GM12878 (cell line): Measurements from ENCODE around the gene OPRD1. TPM values are rescaled to one million over a fixed set of nuclear protein-coding genes. Genes with fewer than 3 reads are reported as not detected.

Source experiments
- ATAC-seq: fragments of 200-7000 bp; cut with Tn5 transposase; 3 replicates; pipeline ENCODE4 v1.9.1; 2020; ENCODE audit warnings: mild to moderate bottlenecking, moderate library complexity
- BruUV-seq: library from RNA; stranded (reverse); fragments of 400-500 nt; replicated peaks from 2 replicates; lab custom pipeline; 2021; lab: Mats Ljungman, UMichigan
- CTCF ChIA-PET: fragments of 300-600 bp; sonication (Branson Sonifier 250); formaldehyde crosslinking; extraction: SDS; loops from one replicate; lab custom pipeline; 2021; ENCODE audit warnings: inconsistent platforms; lab: Yijun Ruan, JAX
- POLR2A ChIA-PET: fragments of 350-600 bp; formaldehyde crosslinking; extraction: SDS; loops from one replicate; lab custom pipeline; 2021; ENCODE audit warnings: inconsistent platforms; lab: Charles Lee
- RAD21 ChIA-PET: fragments of 300-600 bp; sonication (Branson Sonifier 250); formaldehyde crosslinking; loops from one replicate; lab custom pipeline; 2023; ENCODE audit warnings: antibody characterized with exemption; ENCODE audit not compliant: unreplicated experiment; lab: Charles Lee
- SMC1A ChIA-PET: fragments of 300-600 bp; sonication (Branson Sonifier 250); formaldehyde crosslinking; loops from one replicate; lab custom pipeline; 2023; ENCODE audit not compliant: unreplicated experiment, uncharacterized antibody; lab: Charles Lee
- DNase-seq: peaks from one replicate; pipeline ENCODE4 v3.0.0-alpha.2; 2011; ENCODE audit warnings: low read depth, low spot score
- FAIRE-seq: peaks from 3 replicates; lab custom pipeline; 2011; peaks lifted over from hg19 to GRCh38; lab: Jason Lieb, UNC
- H2AFZ ChIP-seq: 2 replicates; pipeline ENCODE4 v1.6.0; 2011; ENCODE audit warnings: low read depth, low read length, control low read depth; ENCODE audit not compliant: control insufficient read depth
- H3K27ac ChIP-seq: 2 replicates; pipeline ENCODE4 v1.5.1; 2011; ENCODE audit warnings: control low read depth; ENCODE audit not compliant: control insufficient read depth, insufficient read depth
- H3K27me3 ChIP-seq, 2 experiments: replicated peaks in 1 of 2; 2 replicates each; pipeline versions ENCODE4 v1.6.0 to v1.6.1; 2011; ENCODE audit warnings: low read length in 1 of 2; ENCODE audit not compliant: control insufficient read depth in 2 of 2, insufficient read depth in 2 of 2
- H3K36me3 ChIP-seq, 2 experiments: 2 replicates each; pipeline ENCODE4 v1.5.1; 2011; ENCODE audit warnings: low read length in 1 of 2; ENCODE audit not compliant: control insufficient read depth in 2 of 2, insufficient read depth in 2 of 2
- H3K4me1 ChIP-seq: 2 replicates; pipeline ENCODE4 v1.6.1; 2011; ENCODE audit warnings: mild to moderate bottlenecking, low read length, moderate library complexity, mixed read lengths; ENCODE audit not compliant: control insufficient read depth, insufficient read depth
- H3K4me2 ChIP-seq: 2 replicates; pipeline ENCODE4 v1.6.0; 2011; ENCODE audit warnings: control low read depth; ENCODE audit not compliant: control insufficient read depth, insufficient read depth
- H3K4me3 ChIP-seq: fragments of 200-600 bp; sonication (generic); 2 replicates; pipeline ENCODE4 v1.5.1; 2016
- H3K79me2 ChIP-seq: 2 replicates; pipeline ENCODE4 v1.6.0; 2011; ENCODE audit warnings: low read length; ENCODE audit not compliant: control insufficient read depth, insufficient read depth
- H3K9ac ChIP-seq: 2 replicates; pipeline ENCODE4 v1.8.0; 2011; ENCODE audit warnings: low read length, control low read depth, mixed read lengths; ENCODE audit not compliant: control insufficient read depth, insufficient read depth
- H3K9me3 ChIP-seq: replicated peaks from 3 replicates; pipeline ENCODE4 v1.5.1; 2011; ENCODE audit warnings: mild to moderate bottlenecking, low read length; ENCODE audit not compliant: control insufficient read depth, insufficient read depth
- H4K20me1 ChIP-seq: 2 replicates; pipeline ENCODE4 v1.6.0; 2011; ENCODE audit not compliant: control insufficient read depth, insufficient read depth
- ATF7 ChIP-seq: fragments of 450-650 bp; IDR thresholded peaks from 2 replicates; pipeline ENCODE4 v1.6.1; 2016; ENCODE audit warnings: low read depth, mild to moderate bottlenecking
- CREB1 ChIP-seq: IDR thresholded peaks from 2 replicates; pipeline ENCODE4 v1.6.1; 2012; ENCODE audit warnings: low read depth, mild to moderate bottlenecking, inconsistent platforms
- EGR1 ChIP-seq, 2 experiments: IDR thresholded peaks; 1 replicate in 1 of 2; 2 replicates in 1 of 2; pipeline ENCODE4 v1.6.1; 2011 to 2012; ENCODE audit warnings: low read depth in 2 of 2, low read length in 2 of 2, borderline replicate concordance in 1 of 2, mild to moderate bottlenecking in 1 of 2, moderate library complexity in 1 of 2
- FOXM1 ChIP-seq: IDR thresholded peaks from 2 replicates; pipeline ENCODE4 v1.6.1; 2012; ENCODE audit warnings: low read depth, mild to moderate bottlenecking, inconsistent platforms, low read length, moderate library complexity
- IKZF1 ChIP-seq: fragments of 450-650 bp; conservative IDR thresholded peaks from 2 replicates; pipeline ENCODE4 v1.6.1; 2017; ENCODE audit warnings: antibody characterized with exemption, mild to moderate bottlenecking
- MYB ChIP-seq: fragments of 150-350 bp; IDR thresholded peaks from 2 replicates; pipeline ENCODE4 v1.6.1; 2014; ENCODE audit warnings: mild to moderate bottlenecking, low read depth, low read length, borderline replicate concordance
- NKRF ChIP-seq: fragments of 450-650 bp; conservative IDR thresholded peaks from 2 replicates; pipeline ENCODE4 v1.6.1; 2017; ENCODE audit warnings: mild to moderate bottlenecking, moderate library complexity
- PKNOX1 ChIP-seq: fragments of 450-650 bp; IDR thresholded peaks from 2 replicates; pipeline ENCODE4 v1.6.1; 2016; ENCODE audit warnings: mild to moderate bottlenecking
- POLR2A ChIP-seq: IDR thresholded peaks from 2 replicates; pipeline ENCODE4 v1.6.1; 2011; ENCODE audit warnings: low read depth, mild to moderate bottlenecking, low read length
- RFX5 ChIP-seq: IDR thresholded peaks from 2 replicates; pipeline ENCODE4 v1.6.1; 2011; ENCODE audit warnings: low read depth, low read length, improper control_type of control experiment
- TAF1 ChIP-seq: IDR thresholded peaks from 2 replicates; pipeline ENCODE4 v1.6.1; 2011; ENCODE audit warnings: mild to moderate bottlenecking, low read depth, low read length, borderline replicate concordance
- ZBTB33 ChIP-seq: fragments of 450-650 bp; IDR thresholded peaks from 2 replicates; pipeline ENCODE4 v1.6.1; 2017; ENCODE audit warnings: mild to moderate bottlenecking
- ZNF207 ChIP-seq: fragments of 450-650 bp; IDR thresholded peaks from 2 replicates; pipeline ENCODE4 v1.6.1; 2014; ENCODE audit warnings: antibody characterized with exemption, mild to moderate bottlenecking, borderline replicate concordance
- ZNF687 ChIP-seq: fragments of 450-650 bp; IDR thresholded peaks from 2 replicates; pipeline ENCODE4 v1.6.1; 2017; ENCODE audit warnings: mild to moderate bottlenecking, moderate library complexity
- WGBS: methylation state at CpG from one replicate; pipeline ENCODE4 v1.1.6; 2016; ENCODE audit warnings: low lambda C conversion rate; ENCODE audit not compliant: insufficient replicate concordance, insufficient coverage; ENCODE audit errors: missing lambda C conversion rate; 5-methylcytosine and 5-hydroxymethylcytosine counted together
- in situ Hi-C: fragments of 300-500 bp; cut with MboI; formaldehyde crosslinking; loops from 9 replicates; pipeline ENCODE4 v1.14.3; 2018; ENCODE audit warnings: mixed read lengths
- intact Hi-C: fragments of 100-400 bp; cut with micrococcal nuclease; formaldehyde crosslinking; loops from one replicate; pipeline ENCODE4 v1.14.2; 2022; ENCODE audit not compliant: unreplicated experiment
- polyA plus RNA-seq, 11 experiments: library from polyadenylated mRNA; depleted of rRNA in 4 of 11; unstranded in 6 of 11; stranded (reverse) in 5 of 11; fragments of >200 nt; fragmentation: Nextera tagmentation in 4 of 11; fragmentation: Illumina TruSeq in 1 of 11; extraction: Ambion mirVana in 4 of 11; extraction: Trizol in 1 of 11; gene quantifications; 1 replicate in 1 of 11; 2 replicates in 10 of 11; pipeline versions ENCODE4 v1.2.1 to v1.2.3, GENCODE V29; 2011 to 2016; ENCODE audit warnings: inconsistent platforms in 2 of 11, missing spikeins in 2 of 11, low read depth in 1 of 11
- total RNA-seq, 4 experiments: library from RNA; depleted of rRNA in 3 of 4; stranded (reverse); fragments of >200 nt in 3 of 4; fragmentation: Illumina TruSeq in 1 of 4; extraction: Trizol in 1 of 4; gene quantifications; 2 replicates each; pipeline versions ENCODE4 v1.2.1 to v1.2.3, GENCODE V29; 2013 to 2021

Gene OPRD1
- total and polyA plus RNA-seq, 10 of the 15 experiments (the other 5 are each of a cell fraction or from before 2014, with no cell fraction given) = 0.02 TPM; not detected in 8

- peak overlapping the region; percentile 68 for H3K27ac ChIP-seq
- FAIRE-seq (no peak), DNase-seq (peak; percentile 32), ATAC-seq (peak; percentile 84)
- SMC1A ChIA-PET = interaction anchor here (0.9 to 12.0 kb wide), 5 partner anchors 9 to 146 kb away, joined by 3 to 315 read pairs (median 4); no protein-coding TSS in a partner anchor
- CTCF ChIA-PET = interaction anchor here (0.9 to 13.7 kb wide), 6 partner anchors 9 to 316 kb away, joined by 3 to 547 read pairs (median 3); no protein-coding TSS in a partner anchor
- in situ Hi-C loops (no loop called here), intact Hi-C loops (no loop called here)
- 1% methylated on average over 37 of the region's 43 CpGs for WGBS
- H3K4me3 ChIP-seq = peak overlapping the region; percentile 89
- H3K4me1 ChIP-seq = peaks cover 34% of the 10 kb centered on the region
- POLR2A ChIA-PET = interaction anchor here (0.5 to 1.8 kb wide), 5 partner anchors 27 to 262 kb away, joined by 3 to 8 read pairs (median 3); partner anchors contain the start of gene EPB41
- no TSS peak for BruUV-seq
- peak overlapping the region; percentile 92 for H3K9ac ChIP-seq
- peak overlapping the region; percentile 91 for H2AFZ ChIP-seq
- H3K27me3 ChIP-seq = no peaks in the 10 kb centered on the region
- RAD21 ChIA-PET = interaction anchor here (0.9 to 11.7 kb wide), 6 partner anchors 10 to 315 kb away, joined by 3 to 284 read pairs (median 7); partner anchors contain the start of gene SRSF4
- H4K20me1 ChIP-seq = no peaks in the 10 kb centered on the region
- no peaks in the 10 kb centered on the region for H3K9me3 ChIP-seq
- no peaks in the 10 kb centered on the region for H3K36me3 ChIP-seq
- H3K4me2 ChIP-seq = peak overlapping the region; percentile 85
- H3K79me2 ChIP-seq = peaks cover 13% of the 10 kb centered on the region
- TF ChIP-seq POLR2A (peak; percentile 85), NKRF (peak; percentile 59; the same call in 1 of the 2 replicates), IKZF1 (peak; percentile 27; the same call in 1 of the 2 replicates), ATF7 (peak; percentile 98), EGR1 (IDR thresholded peaks at IDR 0.05; ENCODE audit: borderline replicate concordance in 1 of 2, low read depth in 2 of 2, low read length in 2 of 2) (no peak), MYB (no peak), ZNF687 (peak; percentile 82), CREB1 (peak; percentile 94), FOXM1 (no peak), TAF1 (0 out of 2 replicates have a peak, but pooled peaks have one; percentile 35), ZNF207 (no peak), RFX5 (no peak), PKNOX1 (peak; percentile 98), ZBTB33 (no peak)
These were observed 74.9 kb downstream of the OPRD1 start for GRCh38 chr1:28886731-28887418.
